Testis (tissue), 3 donors: ENCODE results near the gene NEUROD2. TPM values are rescaled to one million over a fixed set of nuclear protein-coding genes. Genes with fewer than 3 reads are reported as not detected.
A peak's percentile ranks its signal among the peaks of the same experiment; 100 is the strongest.

Experiments used
- DNase-seq: peaks from one replicate; pipeline ENCODE4 v3.0.0-alpha.2; 2019
- H3K27ac ChIP-seq, 2 donors: fragments of 200-600 bp; sonication (generic); one replicate each; pipeline ENCODE4 v1.5.1; 2019
- H3K27me3 ChIP-seq: fragments of 200-600 bp; sonication (generic); one replicate; pipeline ENCODE4 v1.5.1; 2019
- H3K36me3 ChIP-seq: fragments of 200-600 bp; sonication (generic); one replicate; pipeline ENCODE4 v1.5.1; 2017; ENCODE audit warnings: low read depth; ENCODE audit errors: missing control alignments
- H3K4me1 ChIP-seq: fragments of 200-600 bp; sonication (generic); one replicate; pipeline ENCODE4 v1.5.1; 2019
- H3K4me3 ChIP-seq, 2 donors: fragments of 200-600 bp; sonication (generic); one replicate each; pipeline ENCODE4 v1.5.1; 2017 to 2019
- H3K9me3 ChIP-seq: fragments of 200-600 bp; sonication (generic); one replicate; pipeline ENCODE4 v1.5.1; 2017
- POLR2A ChIP-seq: fragments of 450-650 bp; IDR thresholded peaks from one replicate; pipeline ENCODE4 v1.6.1; 2017; ENCODE audit warnings: antibody characterized with exemption, mild to moderate bottlenecking, moderate library complexity
- WGBS, 2 donors: methylation state at CpG; one replicate each; pipeline ENCODE4 v1.1.5; 2018; 5-methylcytosine and 5-hydroxymethylcytosine counted together
- intact Hi-C: fragments of 100-400 bp; cut with DNase I; formaldehyde crosslinking; loops from one replicate; pipeline ENCODE4 v1.15.1; 2023; ENCODE audit warnings: low total_unique reads
- polyA plus RNA-seq: library from polyadenylated mRNA; stranded (reverse); fragments of 350-450 nt; fragmentation: Illumina TruSeq; extraction: RNeasy Lipid Tissue Mini Kit (QIAGEN cat#74804); gene quantifications from one replicate; pipeline ENCODE4 v1.2.3, GENCODE V29; 2014; ENCODE audit warnings: low read depth, low replicate concordance; ENCODE audit not compliant: insufficient read depth
- total RNA-seq, 2 donors: library from RNA; depleted of rRNA; stranded (reverse); fragments of >200 nt; gene quantifications; one replicate each; pipeline ENCODE4 v1.2.3, GENCODE V29; 2016
- TF ChIP-seq, protein P1 (sequence below), 3 experiments: fragments of 450-650 bp in 2 of 3; fragments of 200-600 bp in 1 of 3; sonication (generic) in 1 of 3; IDR thresholded peaks; one replicate each; pipeline ENCODE4 v1.5.1; 2016 to 2019; ENCODE audit warnings: antibody characterized with exemption in 3 of 3, mild to moderate bottlenecking in 2 of 3, moderate library complexity in 1 of 3

The NEUROD2 gene
- total and polyA plus RNA-seq, 3 donors from 2014 or later: 0.19 TPM; not detected in 2

- Histone ChIP-seq H3K4me1 (peaks cover 73% of the 10 kb centered on the region), H3K9me3 (no peaks in the 10 kb centered on the region), H3K27ac (peak within 1 kb of the TSS; percentile 72 to 80), H3K4me3 (peak within 1 kb of the TSS; percentile 67 to 84), H3K27me3 (no peaks in the 10 kb centered on the region), H3K36me3 (no peaks in the 10 kb centered on the region)
- WGBS, 2 donors: 1 to 2% methylated on average over 23 to 47 of the region's 69 CpGs
- peak; percentile 95 for DNase-seq
- TF ChIP-seq, protein P1, sequence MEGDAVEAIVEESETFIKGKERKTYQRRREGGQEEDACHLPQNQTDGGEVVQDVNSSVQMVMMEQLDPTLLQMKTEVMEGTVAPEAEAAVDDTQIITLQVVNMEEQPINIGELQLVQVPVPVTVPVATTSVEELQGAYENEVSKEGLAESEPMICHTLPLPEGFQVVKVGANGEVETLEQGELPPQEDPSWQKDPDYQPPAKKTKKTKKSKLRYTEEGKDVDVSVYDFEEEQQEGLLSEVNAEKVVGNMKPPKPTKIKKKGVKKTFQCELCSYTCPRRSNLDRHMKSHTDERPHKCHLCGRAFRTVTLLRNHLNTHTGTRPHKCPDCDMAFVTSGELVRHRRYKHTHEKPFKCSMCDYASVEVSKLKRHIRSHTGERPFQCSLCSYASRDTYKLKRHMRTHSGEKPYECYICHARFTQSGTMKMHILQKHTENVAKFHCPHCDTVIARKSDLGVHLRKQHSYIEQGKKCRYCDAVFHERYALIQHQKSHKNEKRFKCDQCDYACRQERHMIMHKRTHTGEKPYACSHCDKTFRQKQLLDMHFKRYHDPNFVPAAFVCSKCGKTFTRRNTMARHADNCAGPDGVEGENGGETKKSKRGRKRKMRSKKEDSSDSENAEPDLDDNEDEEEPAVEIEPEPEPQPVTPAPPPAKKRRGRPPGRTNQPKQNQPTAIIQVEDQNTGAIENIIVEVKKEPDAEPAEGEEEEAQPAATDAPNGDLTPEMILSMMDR (IDR thresholded peaks at IDR 0.05): peak in 1 of 3 experiments; percentile 13
- TF ChIP-seq POLR2A: peak; percentile 17
- intact Hi-C loops: no loop called here
Observed at GRCh38 chr17:39636927-39637736, 29.4 kb upstream of the NEUROD2 start, which contains the start of gene STARD3. STARD3 (plus strand) TSS chr17:39637144; CDS start chr17:39653532, 16,388 bp downstream.

DNA sequence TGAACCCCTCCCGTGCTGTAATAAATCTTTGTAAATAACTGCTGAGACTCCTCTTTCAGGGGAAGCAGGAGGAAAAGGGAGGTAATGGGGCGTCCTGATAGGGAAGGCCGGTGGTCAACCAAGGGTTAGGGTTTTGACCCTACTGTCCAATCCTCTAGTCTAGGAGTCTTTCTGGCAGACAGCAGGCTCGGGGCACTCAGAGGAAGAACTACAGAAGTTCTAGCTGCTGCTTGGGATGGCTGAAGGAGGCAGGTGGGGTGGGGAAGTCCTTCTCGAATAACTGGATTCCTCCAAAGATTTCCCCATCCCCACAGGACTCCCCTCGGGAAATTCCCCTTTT, 28.8 kb upstream of the NEUROD2 start:
- intact Hi-C loops: no loop called here
- Histone ChIP-seq H3K36me3 (no peaks in the 10 kb centered on the region), H3K27ac (peak overlapping the region; percentile 72 to 80), H3K4me3 (peak overlapping the region; percentile 67 to 84), H3K9me3 (no peaks in the 10 kb centered on the region), H3K27me3 (no peaks in the 10 kb centered on the region), H3K4me1 (peaks cover 73% of the 10 kb centered on the region)
- DNase-seq: no peak
- 10 to 17% methylated on average over 6 of the region's 6 CpGs for WGBS, 2 donors
- TF ChIP-seq POLR2A: no peak
- TF ChIP-seq, protein P1 (IDR thresholded peaks at IDR 0.05): no peak

DNA sequence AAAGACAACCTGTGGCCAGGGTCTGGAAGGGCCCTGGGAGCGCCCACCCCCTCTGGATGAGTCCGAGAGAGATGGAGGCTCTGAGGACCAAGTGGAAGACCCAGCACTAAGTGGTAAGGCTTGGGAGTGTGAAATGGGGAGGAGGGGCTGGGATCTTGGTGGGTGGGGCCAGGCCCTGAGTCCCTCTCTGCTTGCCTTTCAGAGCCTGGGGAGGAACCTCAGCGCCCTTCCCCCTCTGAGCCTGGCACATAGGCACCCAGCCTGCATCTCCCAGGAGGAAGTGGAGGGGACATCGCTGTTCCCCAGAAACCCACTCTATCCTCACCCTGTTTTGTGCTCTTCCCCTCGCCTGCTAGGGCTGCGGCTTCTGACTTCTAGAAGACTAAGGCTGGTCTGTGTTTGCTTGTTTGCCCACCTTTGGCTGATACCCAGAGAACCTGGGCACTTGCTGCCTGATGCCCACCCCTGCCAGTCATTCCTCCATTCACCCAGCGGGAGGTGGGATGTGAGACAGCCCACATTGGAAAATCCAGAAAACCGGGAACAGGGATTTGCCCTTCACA, 28.0 kb upstream of the NEUROD2 start:
- TF ChIP-seq, protein P1 (IDR thresholded peaks at IDR 0.05): no peak
- TF ChIP-seq POLR2A: no peak
- peaks cover 68% of the 10 kb centered on the region for H3K4me1 ChIP-seq
- no peak overlapping the region for H3K4me3 ChIP-seq
- intact Hi-C loops: no loop called here
- H3K27ac ChIP-seq: peak overlapping the region in 1 of 2 donors; percentile 72
- WGBS, 2 donors: 71 to 86% methylated on average over 8 of the region's 8 CpGs
- no peaks in the 10 kb centered on the region for H3K27me3 ChIP-seq
- H3K9me3 ChIP-seq: no peaks in the 10 kb centered on the region
- DNase-seq: no peak
- H3K36me3 ChIP-seq: no peaks in the 10 kb centered on the region

DNA sequence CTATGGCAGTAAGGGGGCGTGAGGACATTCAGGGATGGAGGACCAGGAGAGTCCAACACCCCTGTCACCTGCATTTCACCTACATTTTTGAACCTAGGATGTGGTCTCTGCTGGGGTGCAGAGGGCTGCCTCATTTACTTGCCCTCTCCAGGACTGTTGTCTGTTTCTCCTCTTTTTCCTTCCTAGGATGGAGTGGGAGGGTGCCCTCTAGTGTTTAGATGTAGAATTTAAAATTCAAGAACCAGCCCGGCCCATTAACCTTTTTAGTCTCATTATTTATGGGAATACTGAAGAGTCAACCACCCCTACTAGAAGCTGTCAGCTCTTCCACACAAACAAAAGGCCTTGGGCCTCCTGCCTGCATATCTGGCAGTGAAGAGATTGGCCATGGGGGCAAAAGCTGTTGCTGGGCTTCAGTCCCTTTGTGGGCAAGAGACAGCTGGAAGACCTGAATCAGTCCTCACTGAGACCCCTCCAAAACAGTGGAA, 26.7 kb upstream of the NEUROD2 start:
- DNase-seq: no peak

More for the DNA sequence above, 26.7 kb upstream of the NEUROD2 start:
- 46 to 47% methylated on average over 2 of the region's 2 CpGs for WGBS, 2 donors
- no peak overlapping the region for H3K27ac ChIP-seq
- H3K4me1 ChIP-seq: peaks cover 56% of the 10 kb centered on the region
- H3K27me3 ChIP-seq: no peaks in the 10 kb centered on the region
- TF ChIP-seq, protein P1 (IDR thresholded peaks at IDR 0.05): peak; percentile 65 to 76 (median 73)
- TF ChIP-seq POLR2A: no peak
- no peaks in the 10 kb centered on the region for H3K9me3 ChIP-seq
- H3K4me3 ChIP-seq: no peak overlapping the region
- intact Hi-C loops: no loop called here
- H3K36me3 ChIP-seq: no peaks in the 10 kb centered on the region
